ENCODE measurements around the gene SGCE.

SGCE gene

GRCh38 chr7:94658826-94659225, 2.9 kb upstream of the SGCE start:
- no peak for DNase-seq (ENCODE audit: low read depth in 4 of 4, low spot score in 1 of 4)

DNA sequence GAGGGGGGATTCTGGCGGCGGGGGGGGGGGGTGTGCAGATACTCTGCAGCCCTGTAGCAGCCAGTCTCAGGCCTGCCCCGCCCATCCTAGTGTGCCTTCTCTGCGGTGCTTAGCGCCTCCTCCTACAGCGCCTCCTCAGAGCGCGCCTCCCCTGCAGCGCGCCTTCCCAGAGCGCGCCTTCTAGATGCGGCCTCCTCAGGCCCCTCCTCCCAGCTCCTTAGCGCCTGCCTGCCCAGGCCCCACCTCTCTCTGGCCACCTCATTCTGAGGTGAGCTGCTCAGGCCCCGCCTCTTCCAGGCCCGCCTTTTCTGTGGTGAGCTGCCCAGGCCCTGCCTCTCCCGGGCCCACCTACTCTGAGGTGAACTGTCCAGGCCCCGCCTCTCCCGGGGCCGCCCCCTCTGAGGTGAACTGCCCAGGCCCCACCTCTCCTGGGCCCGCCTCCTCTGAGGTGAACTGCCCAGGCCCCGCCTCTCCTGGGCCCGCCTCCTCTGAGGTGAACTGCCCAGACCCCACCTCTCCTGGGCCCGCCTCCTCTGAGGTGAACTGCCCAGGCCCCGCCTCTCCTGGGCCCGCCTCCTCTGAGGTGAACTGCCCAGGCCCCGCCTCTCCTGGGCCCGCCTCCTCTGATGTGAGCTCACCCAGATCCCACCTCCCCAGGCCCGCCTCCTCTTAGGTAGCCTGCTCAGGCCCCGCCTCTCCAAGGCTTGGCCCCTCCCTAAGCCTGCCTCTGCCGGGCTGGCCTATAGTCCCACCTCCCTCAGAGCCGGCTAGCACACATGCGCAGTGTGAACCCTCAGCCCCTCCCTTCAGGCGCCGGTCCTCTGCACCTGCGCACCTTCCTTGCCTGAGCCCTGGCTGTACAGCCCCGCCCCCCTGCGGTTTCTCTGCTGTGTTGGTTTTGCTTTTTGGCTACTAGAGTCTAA, 2.1 kb upstream of the SGCE start:
- peak; percentile 77 to 85 (median 83) for DNase-seq (ENCODE audit: low read depth in 4 of 4, low spot score in 1 of 4)

GRCh38 chr7:94656925-94657731, 1.2 kb upstream of the SGCE start:
- no peak for DNase-seq (ENCODE audit: low read depth in 4 of 4, low spot score in 1 of 4)

DNA sequence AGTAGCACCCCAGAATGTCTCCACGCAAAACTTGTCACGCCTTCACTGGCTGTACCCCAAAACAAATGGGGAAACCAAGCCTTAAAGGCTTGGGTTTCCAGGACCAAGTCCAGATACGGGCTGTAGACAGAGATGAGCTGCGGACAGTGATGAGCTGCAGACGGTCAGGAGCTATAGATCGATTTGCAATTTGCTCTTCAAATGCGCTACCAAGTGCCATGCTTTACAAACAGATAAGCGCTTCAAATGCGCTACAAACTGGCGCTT, 658 bp upstream of the SGCE start:
- no peak for DNase-seq (ENCODE audit: low read depth in 4 of 4, low spot score in 1 of 4)

DNA sequence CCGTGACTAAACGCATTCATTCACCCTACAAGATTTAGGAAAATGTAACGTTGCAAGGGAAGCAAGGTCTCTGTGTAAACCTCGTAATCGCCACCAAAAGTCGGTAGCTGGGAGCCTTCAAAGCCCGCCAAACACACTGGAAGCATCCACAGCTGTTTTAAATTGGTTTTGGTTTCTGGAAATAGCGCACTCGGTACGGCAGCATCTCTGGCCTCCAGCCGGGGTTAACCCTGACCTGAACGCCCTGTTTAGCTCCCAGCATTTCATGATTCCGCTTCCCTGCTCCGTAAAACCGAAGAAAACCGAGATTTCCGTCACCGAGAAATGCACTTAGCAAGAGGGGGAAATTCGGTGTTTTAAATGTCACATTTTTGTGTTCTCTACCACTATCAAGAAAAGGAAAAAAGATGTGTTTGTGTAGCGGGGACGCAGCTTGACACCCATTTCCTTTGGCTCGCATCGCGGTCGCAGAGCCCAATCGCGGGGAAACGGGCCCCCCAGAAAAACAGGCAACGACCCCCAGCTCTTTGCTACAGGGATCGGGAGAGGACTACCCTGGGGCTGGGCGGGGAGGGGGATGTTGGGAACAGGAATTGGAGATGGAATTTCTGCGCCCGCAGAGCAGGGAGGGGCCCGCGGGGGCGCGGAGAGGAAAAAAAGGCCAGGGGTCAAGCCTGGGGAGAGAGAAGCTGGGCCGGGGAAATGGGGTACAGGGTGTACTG, 646 bp downstream of the SGCE start:
- no peak for DNase-seq (ENCODE audit: low read depth in 4 of 4, low spot score in 1 of 4)

- DNase-seq (ENCODE audit: low read depth in 4 of 4, low spot score in 1 of 4) = no peak
These were observed 1.2 kb downstream of the SGCE start for GRCh38 chr7:94654783-94655125.

GRCh38 chr7:94650147-94651051, 5.5 kb downstream of the SGCE start:
- DNase-seq (ENCODE audit: low read depth in 4 of 4, low spot score in 1 of 4) = no peak

- no peak for DNase-seq (ENCODE audit: low read depth in 4 of 4, low spot score in 1 of 4)
These were observed 6.5 kb downstream of the SGCE start for GRCh38 chr7:94649450-94649849.

- no peak for DNase-seq (ENCODE audit: low read depth in 4 of 4, low spot score in 1 of 4)
These were observed 7.2 kb downstream of the SGCE start for GRCh38 chr7:94648731-94649130.

GRCh38 chr7:94647295-94647694, 8.6 kb downstream of the SGCE start:
- no peak for DNase-seq (ENCODE audit: low read depth in 4 of 4, low spot score in 1 of 4)

GRCh38 chr7:94643771-94644545, 12.0 kb downstream of the SGCE start:
- DNase-seq (ENCODE audit: low read depth in 4 of 4, low spot score in 1 of 4) = no peak

DNA sequence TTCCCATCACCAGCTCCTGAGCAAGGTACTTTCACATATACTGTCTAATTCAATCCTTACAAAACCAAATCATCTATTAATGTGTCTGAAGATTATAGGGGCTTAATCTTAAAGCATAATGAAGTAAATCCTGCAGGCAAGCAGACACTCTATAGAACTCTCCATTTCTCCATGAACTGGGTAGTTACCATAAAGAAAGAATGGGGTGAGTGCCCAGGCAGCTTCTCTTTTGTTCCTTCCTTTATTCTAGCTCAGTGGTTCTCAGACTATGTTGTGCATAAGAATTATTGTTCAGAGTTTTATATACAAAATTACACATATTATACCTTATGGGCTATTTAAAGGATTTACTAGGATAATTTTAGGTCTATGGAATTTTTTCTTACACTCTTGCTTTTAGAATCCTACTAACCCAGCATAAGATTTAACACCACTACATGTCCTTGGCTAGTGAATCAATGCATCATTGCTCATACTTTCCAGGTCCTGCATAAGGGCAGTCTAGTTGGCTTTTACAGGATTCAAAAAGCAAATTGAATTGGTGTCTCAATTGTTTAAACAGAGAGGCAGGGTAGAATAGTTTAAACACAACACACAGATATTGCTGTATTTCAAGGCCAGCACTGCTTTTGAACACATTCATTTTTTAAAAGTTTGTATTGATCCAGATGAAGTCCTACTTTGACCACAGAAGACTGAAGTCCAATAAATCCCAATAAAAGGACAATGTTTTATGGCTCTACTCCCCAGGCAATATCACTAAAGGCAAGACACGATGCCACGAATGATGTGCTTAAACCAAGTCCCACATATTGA, 12.9 kb downstream of the SGCE start:
- no peak for DNase-seq (ENCODE audit: low read depth in 4 of 4, low spot score in 1 of 4)

DNA sequence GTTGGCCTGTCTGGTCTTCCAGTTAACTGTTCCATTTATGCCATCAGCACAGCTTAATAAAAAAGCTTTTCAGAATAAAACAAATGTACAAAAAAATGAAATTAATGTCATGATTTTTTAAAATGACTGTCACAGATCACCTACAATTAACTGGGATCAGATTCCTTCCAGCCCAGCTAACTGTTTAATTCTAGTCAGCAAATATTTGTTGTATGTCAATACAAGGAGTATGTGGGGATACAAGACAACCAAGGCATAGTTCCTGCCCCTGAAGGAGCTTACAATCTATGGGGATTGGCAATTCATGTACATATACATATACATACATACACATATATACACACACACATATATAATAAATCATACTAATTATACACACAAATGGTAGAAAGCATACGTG, 16.5 kb downstream of the SGCE start:
- no peak for DNase-seq (ENCODE audit: low read depth in 4 of 4, low spot score in 1 of 4)

DNA sequence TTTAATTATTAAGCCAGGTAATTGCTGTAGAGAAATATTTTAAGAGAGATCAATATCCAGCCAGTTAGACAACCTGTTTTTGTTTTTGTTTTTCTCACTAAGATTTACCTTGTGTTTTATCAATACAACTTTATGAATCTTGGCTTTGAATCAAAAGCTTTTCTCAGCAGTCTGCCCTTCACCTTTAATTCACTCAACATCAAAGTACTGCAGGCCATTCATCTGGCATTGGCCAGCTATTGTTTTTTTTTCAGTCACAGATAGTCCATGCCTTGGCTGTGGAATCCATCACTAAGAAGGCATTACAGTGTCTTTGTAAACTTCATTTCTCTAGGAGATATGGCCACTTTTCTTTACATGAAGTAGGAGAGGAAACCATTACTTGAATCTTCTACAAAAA, 20.2 kb downstream of the SGCE start:
- no peak for DNase-seq (ENCODE audit: low read depth in 4 of 4, low spot score in 1 of 4)

GRCh38 chr7:94634502-94634901, 21.4 kb downstream of the SGCE start:
- DNase-seq (ENCODE audit: low read depth in 4 of 4, low spot score in 1 of 4) = no peak

GRCh38 chr7:94633687-94634086, 22.2 kb downstream of the SGCE start:
- DNase-seq (ENCODE audit: low read depth in 4 of 4, low spot score in 1 of 4) = no peak

DNA sequence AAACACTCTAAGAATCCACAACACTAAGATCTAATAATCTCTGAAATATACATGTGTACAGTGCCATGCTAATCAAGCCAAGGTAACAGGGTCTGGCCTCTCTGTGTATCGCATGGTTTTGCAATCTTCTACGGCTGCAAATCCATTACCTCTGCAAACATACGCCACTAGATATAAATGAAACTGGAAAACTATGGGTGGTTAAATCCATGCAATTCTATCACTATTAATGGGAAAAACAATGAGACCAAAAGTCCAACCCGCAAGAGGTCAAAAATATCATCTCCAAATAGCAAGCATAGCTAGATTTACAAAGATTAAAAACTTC, 23.0 kb downstream of the SGCE start:
- no peak for DNase-seq (ENCODE audit: low read depth in 4 of 4, low spot score in 1 of 4)

DNA sequence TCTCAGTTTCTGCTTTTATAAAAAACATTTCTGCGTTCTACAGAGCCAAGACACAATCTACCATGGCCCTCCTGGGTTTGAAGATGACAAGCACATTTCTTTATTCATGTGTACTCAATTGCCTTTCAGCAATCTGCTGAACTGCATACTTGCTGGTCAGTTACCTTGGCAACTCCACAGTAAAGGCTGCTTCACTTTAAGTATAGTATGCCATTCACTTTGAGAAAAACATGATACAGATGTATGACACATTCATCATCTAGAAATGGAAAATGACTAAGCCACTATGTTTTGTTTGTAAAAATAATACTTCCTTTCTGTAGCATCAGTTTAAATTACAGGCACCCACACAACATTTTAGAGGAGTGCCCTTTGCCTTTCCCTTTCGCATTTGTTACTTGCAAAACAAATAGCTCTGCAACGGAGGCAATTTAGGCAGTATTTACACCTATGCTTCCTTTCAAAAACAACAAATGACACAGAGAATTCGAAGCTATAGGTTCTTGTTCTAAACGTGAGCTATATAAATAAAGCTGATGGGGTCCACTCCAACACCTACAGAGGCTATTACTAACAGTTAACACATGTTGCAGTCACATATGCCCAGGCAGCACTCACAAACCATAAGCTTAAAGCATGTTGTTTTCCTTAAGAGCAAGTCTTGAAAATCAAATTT, 23.5 kb downstream of the SGCE start:
- no peak for DNase-seq (ENCODE audit: low read depth in 4 of 4, low spot score in 1 of 4)

DNA sequence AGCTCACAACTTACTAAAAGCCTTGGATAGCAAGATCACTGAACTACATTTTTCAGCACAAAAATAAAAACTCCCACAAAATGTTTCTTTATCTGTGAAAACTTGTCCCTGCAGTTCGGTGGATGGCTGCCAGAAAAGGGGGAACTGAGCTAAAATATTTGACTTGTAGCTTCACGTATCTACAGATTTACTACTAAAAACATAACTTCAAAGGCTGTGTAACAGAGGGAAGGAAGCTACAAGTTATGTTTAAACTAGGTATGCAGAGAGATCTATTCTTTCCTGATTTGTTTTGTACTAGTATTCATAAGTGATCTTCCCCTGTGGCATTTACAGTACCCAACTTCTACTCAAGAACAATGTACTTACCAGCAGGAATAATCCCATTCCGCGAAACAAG, 25.1 kb downstream of the SGCE start:
- no peak for DNase-seq (ENCODE audit: low read depth in 4 of 4, low spot score in 1 of 4)

All from stimulated activated CD4-positive, alpha-beta T cell treated with anti-CD3 and anti-CD28 coated beads, Interleukin-1b, Interleukin-23, amount 100 ng/mL, for 24 hours (primary cell).